Osteoblast (primary cell): ENCODE data around the gene NDUFS6. TPM values are rescaled to one million over a fixed set of nuclear protein-coding genes. Genes with fewer than 3 reads are reported as not detected.
A peak's percentile ranks its signal among the peaks of the same experiment; 100 is the strongest.

Experiments
- DNase-seq: peaks from one replicate; pipeline ENCODE4 v3.0.0; 2011; ENCODE audit warnings: low spot score, mixed read lengths; ENCODE audit not compliant: insufficient read length; ENCODE audit errors: missing footprints
- H2AFZ ChIP-seq: 2 replicates; pipeline ENCODE4 v1.6.0; 2011; ENCODE audit warnings: mild to moderate bottlenecking, low read length
- H3K27ac ChIP-seq: 2 replicates; pipeline ENCODE4 v1.5.1; 2011; ENCODE audit warnings: mild to moderate bottlenecking, low read depth, low read length, moderate library complexity
- H3K27me3 ChIP-seq: 2 replicates; pipeline ENCODE4 v1.6.0; 2012; ENCODE audit warnings: mild to moderate bottlenecking, control low read depth, inconsistent platforms, low read length, moderate library complexity; ENCODE audit not compliant: insufficient read depth
- H3K36me3 ChIP-seq: 2 replicates; pipeline ENCODE4 v1.5.1; 2011; ENCODE audit warnings: mild to moderate bottlenecking, low read length, control low read depth, moderate library complexity; ENCODE audit not compliant: insufficient read depth
- H3K4me1 ChIP-seq: 2 replicates; pipeline ENCODE4 v1.5.1; 2011; ENCODE audit warnings: mild to moderate bottlenecking, low read length, control low read depth, moderate library complexity; ENCODE audit not compliant: insufficient read depth
- H3K4me2 ChIP-seq: 2 replicates; pipeline ENCODE4 v1.6.0; 2011; ENCODE audit warnings: mild to moderate bottlenecking, low read length; ENCODE audit not compliant: insufficient read depth
- H3K4me3 ChIP-seq: fragments of 200-600 bp; sonication (generic); 3 replicates; pipeline ENCODE4 v1.5.1; 2012; ENCODE audit warnings: mild to moderate bottlenecking, low read length, inconsistent platforms; ENCODE audit not compliant: insufficient read depth
- H3K79me2 ChIP-seq: 2 replicates; pipeline ENCODE4 v1.6.0; 2012; ENCODE audit warnings: mild to moderate bottlenecking, low read length, control low read depth, inconsistent platforms; ENCODE audit not compliant: insufficient read depth
- H3K9me3 ChIP-seq: 2 replicates; pipeline ENCODE4 v1.5.1; 2011; ENCODE audit warnings: low read depth, low read length, control low read depth
- H4K20me1 ChIP-seq: 2 replicates; pipeline ENCODE4 v1.6.0; 2012; ENCODE audit warnings: mild to moderate bottlenecking, low read length, control low read depth; ENCODE audit not compliant: insufficient read depth
- CTCF ChIP-seq: IDR thresholded peaks from 2 replicates; pipeline ENCODE4 v1.5.1; 2011; ENCODE audit warnings: mild to moderate bottlenecking, low read depth, low read length, moderate library complexity; ENCODE audit errors: extremely low read depth
- total RNA-seq: library from RNA; depleted of rRNA; stranded (reverse); fragments of >200 nt; gene quantifications from 2 replicates; pipeline ENCODE4 v1.2.3, GENCODE V29; 2012

The NDUFS6 gene
- total RNA-seq, 1 donor = 23.9 TPM

GRCh38 chr5:1784197-1785050, 16.8 kb upstream of the NDUFS6 start:
- Histone ChIP-seq H3K4me3 (no peak overlapping the region), H2AFZ (no peak overlapping the region), H3K27ac (no peak overlapping the region), H3K4me2 (no peak overlapping the region), H3K9me3 (no peaks in the 10 kb centered on the region), H3K27me3 (peaks cover 3% of the 10 kb centered on the region), H4K20me1 (no peaks in the 10 kb centered on the region), H3K36me3 (no peaks in the 10 kb centered on the region), H3K79me2 (no peaks in the 10 kb centered on the region), H3K4me1 (no peaks in the 10 kb centered on the region)
- DNase-seq = peak; percentile 8
- no peak for TF ChIP-seq CTCF

GRCh38 chr5:1785062-1785461, 16.1 kb upstream of the NDUFS6 start:
- Histone ChIP-seq H3K36me3 (no peaks in the 10 kb centered on the region), H4K20me1 (no peaks in the 10 kb centered on the region), H3K79me2 (no peaks in the 10 kb centered on the region), H3K4me2 (no peak overlapping the region), H3K9me3 (no peaks in the 10 kb centered on the region), H2AFZ (no peak overlapping the region), H3K4me1 (peaks cover 5% of the 10 kb centered on the region), H3K4me3 (no peak overlapping the region), H3K27me3 (peaks cover 3% of the 10 kb centered on the region), H3K27ac (no peak overlapping the region)
- TF ChIP-seq CTCF = no peak
- DNase-seq = peak; percentile 36

- Histone ChIP-seq H3K27me3 (peaks cover 3% of the 10 kb centered on the region), H3K4me1 (peaks cover 15% of the 10 kb centered on the region), H3K79me2 (no peaks in the 10 kb centered on the region), H3K27ac (no peak overlapping the region), H3K4me3 (no peak overlapping the region), H2AFZ (no peak overlapping the region), H3K4me2 (no peak overlapping the region), H3K9me3 (no peaks in the 10 kb centered on the region), H3K36me3 (no peaks in the 10 kb centered on the region), H4K20me1 (no peaks in the 10 kb centered on the region)
- peak; percentile 31 for DNase-seq
- no peak for TF ChIP-seq CTCF
These were observed 15.2 kb upstream of the NDUFS6 start for GRCh38 chr5:1785984-1786383.

GRCh38 chr5:1786621-1787471, 14.4 kb upstream of the NDUFS6 start:
- H3K27ac ChIP-seq = no peak overlapping the region
- TF ChIP-seq CTCF = no peak

More at GRCh38 chr5:1786621-1787471, 14.4 kb upstream of the NDUFS6 start:
- H3K4me1 ChIP-seq = peaks cover 18% of the 10 kb centered on the region
- no peaks in the 10 kb centered on the region for H3K9me3 ChIP-seq
- no peaks in the 10 kb centered on the region for H4K20me1 ChIP-seq
- peak; percentile 66 for DNase-seq
- no peak overlapping the region for H3K4me3 ChIP-seq
- H3K79me2 ChIP-seq = no peaks in the 10 kb centered on the region
- no peak overlapping the region for H2AFZ ChIP-seq
- no peaks in the 10 kb centered on the region for H3K36me3 ChIP-seq
- H3K4me2 ChIP-seq = no peak overlapping the region
- H3K27me3 ChIP-seq = peaks cover 3% of the 10 kb centered on the region
